Epithelial cell of proximal tubule (primary cell): Measurements from ENCODE around the gene MYBPC1. TPM values are rescaled to one million over a fixed set of nuclear protein-coding genes. Genes with fewer than 3 reads are reported as not detected.
A peak's percentile ranks its signal among the peaks of the same experiment; 100 is the strongest.

Experiments used
- DNase-seq: peaks from one replicate; pipeline ENCODE4 v3.0.0-alpha.2; 2011; ENCODE audit warnings: low read depth
- H3K4me3 ChIP-seq: 2 replicates; pipeline ENCODE4 v1.5.1; 2011; ENCODE audit warnings: low read depth, mild to moderate bottlenecking, low read length
- total RNA-seq: library from RNA; depleted of rRNA; stranded (reverse); fragments of >200 nt; gene quantifications from 2 replicates; pipeline ENCODE4 v1.2.3, GENCODE V29; 2015
- TF ChIP-seq, protein P1 (sequence below): conservative IDR thresholded peaks from 2 replicates; pipeline ENCODE4 v1.5.1; 2012; ENCODE audit warnings: low read depth, mild to moderate bottlenecking, low read length

The MYBPC1 gene
- total RNA-seq, 1 donor from 2014 or later = not detected

DNA sequence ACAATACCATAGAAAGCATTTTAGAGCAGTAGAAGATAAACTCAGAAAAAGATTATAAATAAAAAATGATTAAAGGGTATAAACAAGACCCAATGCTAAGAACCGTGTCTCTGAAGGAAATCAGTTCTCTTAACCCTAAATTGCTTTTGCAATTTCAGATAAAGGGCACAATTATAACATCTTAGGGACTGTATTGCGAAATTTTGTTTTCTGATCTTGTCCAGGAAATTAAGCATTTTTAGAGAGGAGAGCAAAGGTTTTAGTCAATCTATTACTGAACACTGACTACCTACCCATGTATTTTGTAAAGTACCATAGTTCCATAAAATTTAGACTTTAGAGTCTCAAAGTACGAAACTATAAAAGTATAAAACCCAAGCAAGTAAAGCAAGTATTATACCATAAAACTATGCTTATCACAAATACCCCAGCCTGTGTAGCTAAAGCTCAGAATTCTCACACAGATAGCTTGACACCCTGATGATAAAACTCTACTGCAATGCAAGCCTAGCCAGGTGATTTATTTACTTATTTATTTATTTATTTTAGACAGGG is 95.8 kb downstream of the MYBPC1 start:
- TF ChIP-seq, protein P1, sequence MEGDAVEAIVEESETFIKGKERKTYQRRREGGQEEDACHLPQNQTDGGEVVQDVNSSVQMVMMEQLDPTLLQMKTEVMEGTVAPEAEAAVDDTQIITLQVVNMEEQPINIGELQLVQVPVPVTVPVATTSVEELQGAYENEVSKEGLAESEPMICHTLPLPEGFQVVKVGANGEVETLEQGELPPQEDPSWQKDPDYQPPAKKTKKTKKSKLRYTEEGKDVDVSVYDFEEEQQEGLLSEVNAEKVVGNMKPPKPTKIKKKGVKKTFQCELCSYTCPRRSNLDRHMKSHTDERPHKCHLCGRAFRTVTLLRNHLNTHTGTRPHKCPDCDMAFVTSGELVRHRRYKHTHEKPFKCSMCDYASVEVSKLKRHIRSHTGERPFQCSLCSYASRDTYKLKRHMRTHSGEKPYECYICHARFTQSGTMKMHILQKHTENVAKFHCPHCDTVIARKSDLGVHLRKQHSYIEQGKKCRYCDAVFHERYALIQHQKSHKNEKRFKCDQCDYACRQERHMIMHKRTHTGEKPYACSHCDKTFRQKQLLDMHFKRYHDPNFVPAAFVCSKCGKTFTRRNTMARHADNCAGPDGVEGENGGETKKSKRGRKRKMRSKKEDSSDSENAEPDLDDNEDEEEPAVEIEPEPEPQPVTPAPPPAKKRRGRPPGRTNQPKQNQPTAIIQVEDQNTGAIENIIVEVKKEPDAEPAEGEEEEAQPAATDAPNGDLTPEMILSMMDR = no peak
- H3K4me3 ChIP-seq = no peak overlapping the region
- no peak for DNase-seq

- no peak overlapping the region for H3K4me3 ChIP-seq
- no peak for DNase-seq
- TF ChIP-seq, protein P1 = no peak
Observed at GRCh38 chr12:101691503-101692096, 96.8 kb downstream of the MYBPC1 start.

GRCh38 chr12:101694297-101694848 is 99.6 kb downstream of the MYBPC1 start:
- TF ChIP-seq, protein P1 = no peak
- H3K4me3 ChIP-seq = no peak overlapping the region
- no peak for DNase-seq

DNA sequence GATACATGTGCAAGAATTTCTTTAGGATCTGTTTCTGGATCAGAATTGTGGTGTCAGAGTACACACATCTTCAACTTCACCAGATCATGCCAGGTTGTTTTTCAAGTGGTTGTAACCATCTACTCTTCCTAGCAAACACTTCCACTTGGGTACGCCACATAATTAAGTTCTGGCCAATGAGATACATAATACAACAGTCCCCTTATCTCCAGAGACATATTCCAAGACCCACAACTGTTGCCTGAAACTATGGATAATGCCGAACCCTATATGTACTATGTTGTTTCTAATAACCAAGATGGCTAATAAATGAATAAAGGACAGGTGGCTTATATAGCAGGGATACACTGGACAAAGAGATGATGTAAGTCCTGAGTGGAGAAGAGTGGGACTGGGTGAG is 100.2 kb downstream of the MYBPC1 start:
- TF ChIP-seq, protein P1 = no peak
- no peak for DNase-seq
- no peak overlapping the region for H3K4me3 ChIP-seq

GRCh38 chr12:101695706-101696105 is 100.9 kb downstream of the MYBPC1 start:
- peak; percentile 39 for DNase-seq
- TF ChIP-seq, protein P1 = no peak
- H3K4me3 ChIP-seq = no peak overlapping the region

- H3K4me3 ChIP-seq = peak overlapping the region; percentile 79
- no peak for DNase-seq
- TF ChIP-seq, protein P1 = no peak
Observed at GRCh38 chr12:101696251-101697196, 101.8 kb downstream of the MYBPC1 start.
